Measurements from ENCODE around the gene NRAP.

The NRAP gene

DNA sequence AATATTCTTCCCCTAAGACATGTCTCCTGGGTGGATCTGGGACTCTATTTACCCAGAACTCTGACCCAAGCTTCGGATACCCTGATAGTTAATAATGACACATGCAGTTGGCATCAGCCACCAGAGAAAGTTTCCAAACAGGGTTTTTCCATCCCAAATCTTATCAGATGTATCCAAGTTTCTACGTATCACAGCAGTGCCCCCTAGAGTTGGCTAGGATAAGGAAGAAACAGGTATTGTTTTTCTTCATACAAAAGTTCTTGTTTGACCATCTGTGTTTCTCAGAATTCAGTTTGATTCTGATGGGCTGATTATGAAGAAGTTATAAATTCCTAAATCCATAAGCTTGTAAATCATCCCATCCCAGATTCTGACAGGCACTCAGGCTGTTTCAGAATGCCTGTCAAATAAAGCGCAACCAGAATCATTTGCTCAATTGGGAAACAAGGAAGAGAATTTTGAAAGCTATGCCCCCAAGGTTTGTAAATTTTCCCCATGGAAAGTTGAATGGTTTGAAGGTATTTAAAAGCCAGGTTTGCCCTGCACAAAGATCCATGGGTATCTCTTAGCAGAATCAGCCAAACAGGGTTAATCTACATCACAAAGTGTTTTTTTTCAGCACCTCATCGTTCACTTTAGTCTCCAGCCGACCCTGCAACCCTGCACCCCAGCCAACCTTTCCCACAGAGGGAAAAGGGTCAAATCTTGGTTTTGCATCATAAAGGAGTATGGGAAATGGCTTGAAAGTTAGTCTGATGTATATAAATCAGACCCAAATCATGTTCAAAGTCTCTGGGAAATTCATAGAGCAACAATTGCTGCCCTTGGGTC lies 47.4 kb downstream of the NRAP start:
- Histone ChIP-seq H3K27ac (no peak overlapping the region), H3K27me3 (peaks cover 53% of the 10 kb centered on the region), H3K36me3 (no peaks in the 10 kb centered on the region), H3K4me3 (ENCODE audit: low read depth in 1 of 2, low read length in 1 of 2) (no peak overlapping the region), H3K4me1 (ENCODE audit: control insufficient read depth in 1 of 2, insufficient read depth in 1 of 2, low read depth in 1 of 2, low read length in 1 of 2) (no peaks in the 10 kb centered on the region), H3K9me3 (no peaks in the 10 kb centered on the region)
- TF ChIP-seq CTCF (IDR thresholded peaks at IDR 0.05), result no peak

DNA sequence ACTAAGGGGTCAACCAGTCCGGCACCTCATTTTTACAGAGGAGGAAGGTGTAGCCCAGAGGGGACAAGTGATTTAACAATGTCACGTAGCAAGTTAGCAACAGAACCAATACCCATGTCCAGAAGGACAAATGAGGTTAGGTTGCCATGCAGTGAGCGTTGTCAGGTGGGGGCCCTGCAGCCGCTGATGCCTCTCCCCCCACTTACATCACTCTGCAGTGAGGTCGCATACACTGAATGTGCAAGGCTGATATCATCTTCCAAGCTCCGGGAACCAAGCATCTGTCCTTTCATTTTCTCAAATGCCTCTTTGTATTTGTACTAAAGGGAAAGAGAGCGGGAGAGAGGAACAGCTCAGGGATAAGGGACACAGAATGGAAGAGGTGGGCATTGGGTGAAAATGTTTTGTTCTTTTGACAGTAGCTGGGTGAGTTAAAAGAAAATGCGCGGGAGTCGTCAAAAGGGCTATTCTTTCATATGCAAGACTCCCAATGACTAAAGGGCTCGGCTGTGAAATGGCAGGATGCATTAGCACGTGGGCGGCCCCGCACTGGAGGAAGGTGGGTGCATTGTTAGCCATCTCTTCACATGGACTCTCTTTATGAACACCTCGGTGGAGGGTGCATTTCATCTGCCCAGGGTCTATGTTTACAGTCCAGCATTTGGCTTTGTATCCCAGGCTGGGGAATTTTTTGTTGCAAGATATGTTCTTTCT lies 49.7 kb downstream of the NRAP start:
- Histone ChIP-seq H3K27me3 (peaks cover 52% of the 10 kb centered on the region), H3K9me3 (no peaks in the 10 kb centered on the region), H3K4me3 (ENCODE audit: low read depth in 1 of 2, low read length in 1 of 2) (no peak overlapping the region), H3K36me3 (no peaks in the 10 kb centered on the region), H3K4me1 (ENCODE audit: control insufficient read depth in 1 of 2, insufficient read depth in 1 of 2, low read depth in 1 of 2, low read length in 1 of 2) (no peaks in the 10 kb centered on the region), H3K27ac (no peak overlapping the region)
- TF ChIP-seq CTCF (IDR thresholded peaks at IDR 0.05), result no peak

GRCh38 chr10:113613427-113613826 lies 50.4 kb downstream of the NRAP start:
- Histone ChIP-seq H3K9me3 (no peaks in the 10 kb centered on the region), H3K4me1 (ENCODE audit: control insufficient read depth in 1 of 2, insufficient read depth in 1 of 2, low read depth in 1 of 2, low read length in 1 of 2) (no peaks in the 10 kb centered on the region), H3K27me3 (peaks cover 45% of the 10 kb centered on the region), H3K27ac (no peak overlapping the region), H3K4me3 (ENCODE audit: low read depth in 1 of 2, low read length in 1 of 2) (no peak overlapping the region), H3K36me3 (no peaks in the 10 kb centered on the region)
- TF ChIP-seq CTCF (IDR thresholded peaks at IDR 0.05), result no peak

GRCh38 chr10:113612154-113612553 lies 51.7 kb downstream of the NRAP start:
- Histone ChIP-seq H3K4me3 (ENCODE audit: low read depth in 1 of 2, low read length in 1 of 2) (no peak overlapping the region), H3K9me3 (no peaks in the 10 kb centered on the region), H3K36me3 (no peaks in the 10 kb centered on the region), H3K4me1 (ENCODE audit: control insufficient read depth in 1 of 2, insufficient read depth in 1 of 2, low read depth in 1 of 2, low read length in 1 of 2) (no peaks in the 10 kb centered on the region), H3K27me3 (peaks cover 39% of the 10 kb centered on the region), H3K27ac (no peak overlapping the region)
- no peak for TF ChIP-seq CTCF (IDR thresholded peaks at IDR 0.05)

- TF ChIP-seq CTCF (IDR thresholded peaks at IDR 0.05), result no peak
- Histone ChIP-seq H3K4me1 (ENCODE audit: control insufficient read depth in 1 of 2, insufficient read depth in 1 of 2, low read depth in 1 of 2, low read length in 1 of 2) (no peaks in the 10 kb centered on the region), H3K4me3 (ENCODE audit: low read depth in 1 of 2, low read length in 1 of 2) (no peak overlapping the region), H3K27me3 (peaks cover 26% of the 10 kb centered on the region), H3K27ac (no peak overlapping the region), H3K36me3 (no peaks in the 10 kb centered on the region), H3K9me3 (no peaks in the 10 kb centered on the region)
Observed at GRCh38 chr10:113610631-113611601, 52.9 kb downstream of the NRAP start.

All from neutrophil (primary cell).